Measurements from ENCODE around the gene IFNAR1. TPM values are rescaled to one million over a fixed set of nuclear protein-coding genes. Genes with fewer than 3 reads are reported as not detected.

The IFNAR1 gene
- polyA plus RNA-seq, 3 donors = 16.8 to 95.3 (median 56.2) TPM

GRCh38 chr21:33299181-33299752 is 25.5 kb upstream of the IFNAR1 start:
- no peak overlapping the region for H3K9ac ChIP-seq (ENCODE audit: insufficient read depth, low read length, poor library complexity, severe bottlenecking)
- intact Hi-C loops (cut with micrococcal nuclease) = loop anchor here in 1 of 2 donors (5.0 kb wide), 1 partner anchor 33 kb away; no protein-coding TSS in a partner anchor
- whole genome bisulfite sequencing (ENCODE audit: insufficient coverage) = 27% methylated on average over 3 of the region's 5 CpGs
- peak overlapping the region; percentile 25 for H2AFZ ChIP-seq (ENCODE audit: insufficient read depth, low read depth, low read length, poor library complexity, severe bottlenecking)
- H3K36me3 ChIP-seq (replicated peaks in 1 of 2; ENCODE audit: control insufficient read depth in 1 of 2, insufficient read depth in 2 of 2, low read length in 2 of 2) = peaks cover 29 to 34% of the 10 kb centered on the region in 2 donors
- peak overlapping the region; percentile 94 to 99 (median 97) for H3K27ac Mint-ChIP-seq
- H3K27me3 Mint-ChIP-seq (ENCODE audit: low read depth in 3 of 3) = peaks cover 0 to 1% (median 0%) of the 10 kb centered on the region in 3 donors
- H3K9me3 ChIP-seq (replicated peaks in 1 of 2; ENCODE audit: control insufficient read depth in 1 of 2, insufficient read depth in 1 of 2, low read length in 2 of 2) = no peaks in the 10 kb centered on the region
- DNase-seq = peak; percentile 72 to 81 (median 79)
- peak overlapping the region; percentile 44 for H3K4me2 ChIP-seq (replicated peaks; ENCODE audit: extremely low read depth, low read length, poor library complexity, severe bottlenecking)
- H3K4me3 ChIP-seq (replicated peaks in 1 of 3; ENCODE audit: low read depth in 2 of 3, low read length in 3 of 3) = peak overlapping the region in 1 of 3 experiments; percentile 41
- H3K4me3 Mint-ChIP-seq = peak overlapping the region in 1 of 2 donors; percentile 68
- peaks cover 0 to 2% (median 0%) of the 10 kb centered on the region in 7 donors for H3K9me3 Mint-ChIP-seq
- H3K4me1 ChIP-seq (ENCODE audit: control insufficient read depth in 1 of 2, insufficient read depth in 2 of 2, low read length in 2 of 2) = peaks cover 64 to 73% of the 10 kb centered on the region in 2 donors
- H3K27me3 ChIP-seq (ENCODE audit: control insufficient read depth in 2 of 2, insufficient read depth in 2 of 2, low read length in 2 of 2) = no peaks in the 10 kb centered on the region
- H3K27ac ChIP-seq (ENCODE audit: low read depth in 1 of 2, low read length in 2 of 2) = peak overlapping the region; percentile 87 to 95
- TF ChIP-seq CTCF (IDR thresholded peaks at IDR 0.05) = peak; percentile 59
- peaks cover 28 to 52% of the 10 kb centered on the region in 2 donors for H3K36me3 Mint-ChIP-seq
- H4K20me1 ChIP-seq (ENCODE audit: insufficient read depth, low read length) = no peaks in the 10 kb centered on the region
- H3K79me2 ChIP-seq (ENCODE audit: insufficient read depth, low read length) = peaks cover 3% of the 10 kb centered on the region
- H3K4me1 Mint-ChIP-seq = peaks cover 67% of the 10 kb centered on the region

- Histone ChIP-seq H3K4me2 (replicated peaks; ENCODE audit: extremely low read depth, low read length, poor library complexity, severe bottlenecking) (peak overlapping the region; percentile 68), H3K79me2 (ENCODE audit: insufficient read depth, low read length) (peaks cover 3% of the 10 kb centered on the region), H3K4me1 (ENCODE audit: control insufficient read depth in 1 of 2, insufficient read depth in 2 of 2, low read length in 2 of 2) (peaks cover 78 to 89% of the 10 kb centered on the region in 2 donors), H3K9me3 (replicated peaks in 1 of 2; ENCODE audit: control insufficient read depth in 1 of 2, insufficient read depth in 1 of 2, low read length in 2 of 2) (no peaks in the 10 kb centered on the region), H4K20me1 (ENCODE audit: insufficient read depth, low read length) (no peaks in the 10 kb centered on the region), H3K27ac (ENCODE audit: low read depth in 1 of 2, low read length in 2 of 2) (peak overlapping the region; percentile 94 to 95), H3K4me3 (replicated peaks in 1 of 3; ENCODE audit: low read depth in 2 of 3, low read length in 3 of 3) (peak overlapping the region in 1 of 3 experiments; percentile 50), H3K36me3 (replicated peaks in 1 of 2; ENCODE audit: control insufficient read depth in 1 of 2, insufficient read depth in 2 of 2, low read length in 2 of 2) (peaks cover 19 to 21% of the 10 kb centered on the region in 2 donors), H3K27me3 (ENCODE audit: control insufficient read depth in 2 of 2, insufficient read depth in 2 of 2, low read length in 2 of 2) (no peaks in the 10 kb centered on the region), H2AFZ (ENCODE audit: insufficient read depth, low read depth, low read length, poor library complexity, severe bottlenecking) (peak overlapping the region; percentile 32), H3K9ac (ENCODE audit: insufficient read depth, low read length, poor library complexity, severe bottlenecking) (peak overlapping the region; percentile 47)
- Mint-ChIP-seq H3K4me1 (peaks cover 80% of the 10 kb centered on the region), H3K9me3 (peaks cover 0 to 2% (median 0%) of the 10 kb centered on the region in 7 donors), H3K36me3 (peaks cover 21 to 36% of the 10 kb centered on the region in 2 donors), H3K27me3 (ENCODE audit: low read depth in 3 of 3) (peaks cover 0 to 1% (median 0%) of the 10 kb centered on the region in 3 donors), H3K4me3 (peak overlapping the region; percentile 12 to 58), H3K27ac (peak overlapping the region; percentile 94 to 99 (median 97))
- WGBS (ENCODE audit: insufficient coverage) = 21% methylated on average over 4 of the region's 10 CpGs
- intact Hi-C loops (cut with micrococcal nuclease) = loop anchor here in 1 of 2 donors (2.0 kb wide), 1 partner anchor 32 kb away; no protein-coding TSS in a partner anchor
- peak; percentile 93 to 98 (median 97) for DNase-seq
- no peak for TF ChIP-seq CTCF (IDR thresholded peaks at IDR 0.05)
These were observed 23.8 kb upstream of the IFNAR1 start for GRCh38 chr21:33300701-33301631.
